GM13977 (cell line): Measurements from ENCODE around the gene CD55.

Experiments
- DNase-seq: peaks from one replicate; pipeline ENCODE4 v3.0.0; 2012; ENCODE audit warnings: low spot score
- CTCF ChIP-seq: IDR thresholded peaks from 2 replicates; pipeline ENCODE4 v1.5.1; 2012; ENCODE audit warnings: mild to moderate bottlenecking, control low read depth; ENCODE audit not compliant: insufficient read depth; ENCODE audit errors: extremely low read depth, missing control alignments
- in situ Hi-C: fragments of 300-500 bp; cut with MboI; formaldehyde crosslinking; loops from one replicate; pipeline ENCODE4 v1.12.0; 2022; ENCODE audit warnings: low sequenced_read_pairs, low pct_unique_long_range_greater_than_20kb, mixed read lengths, inconsistent platforms; ENCODE audit not compliant: unreplicated experiment

Gene CD55

GRCh38 chr1:207311888-207312603, 9.4 kb upstream of the CD55 start:
- no peak for TF ChIP-seq CTCF
- no peak for DNase-seq
- in situ Hi-C loops: no loop called here

GRCh38 chr1:207312604-207312920, 8.9 kb upstream of the CD55 start:
- TF ChIP-seq CTCF: no peak
- no peak for DNase-seq
- in situ Hi-C loops: no loop called here

GRCh38 chr1:207313131-207313530, 8.3 kb upstream of the CD55 start:
- no peak for TF ChIP-seq CTCF
- in situ Hi-C loops: no loop called here

GRCh38 chr1:207314816-207315215, 6.7 kb upstream of the CD55 start:
- TF ChIP-seq CTCF: no peak
- in situ Hi-C loops: no loop called here
- no peak for DNase-seq

More at GRCh38 chr1:207313131-207313530, 8.3 kb upstream of the CD55 start:
- DNase-seq: no peak

- in situ Hi-C loops: no loop called here
- TF ChIP-seq CTCF: no peak
- no peak for DNase-seq
Observed at GRCh38 chr1:207315435-207315834, 6.0 kb upstream of the CD55 start.

- in situ Hi-C loops: no loop called here
- no peak for DNase-seq
- no peak for TF ChIP-seq CTCF
Observed at GRCh38 chr1:207316141-207316540, 5.3 kb upstream of the CD55 start.
